Right atrium auricular region (tissue), 2 donors: ENCODE results near the gene MERTK. TPM values are rescaled to one million over a fixed set of nuclear protein-coding genes. Genes with fewer than 3 reads are reported as not detected.
A peak's percentile ranks its signal among the peaks of the same experiment; 100 is the strongest.

Experiments used
- DNase-seq: peaks from one replicate; pipeline ENCODE4 v3.0.0-alpha.2; 2019; ENCODE audit warnings: low spot score
- H3K27ac ChIP-seq, 2 donors: fragments of 200-600 bp; sonication (generic); 1 replicate in 1 of 2; 2 replicates in 1 of 2; pipeline ENCODE4 v1.5.1; 2016 to 2019
- H3K27me3 ChIP-seq, 2 donors: fragments of 200-600 bp; sonication (generic); one replicate each; pipeline versions ENCODE4 v1.5.1 to v1.6.0; 2017 to 2019
- H3K36me3 ChIP-seq: fragments of 200-600 bp; sonication (generic); one replicate; pipeline ENCODE4 v1.5.1; 2016
- H3K4me1 ChIP-seq, 2 donors: fragments of 200-600 bp; sonication (generic); one replicate each; pipeline versions ENCODE4 v1.5.1 to v1.6.0; 2017 to 2019
- H3K4me3 ChIP-seq, 2 donors: fragments of 200-600 bp; sonication (generic); 1 replicate in 1 of 2; 2 replicates in 1 of 2; pipeline ENCODE4 v1.5.1; 2017 to 2019; ENCODE audit warnings: mild to moderate bottlenecking in 1 of 2, moderate library complexity in 1 of 2
- H3K9me3 ChIP-seq, 2 donors: fragments of 200-600 bp; sonication (generic); one replicate each; pipeline ENCODE4 v1.5.1; 2019
- total RNA-seq, 2 donors: library from RNA; depleted of rRNA; stranded (reverse); fragments of >200 nt; gene quantifications; one replicate each; pipeline ENCODE4 v1.1.0, GENCODE V29; 2016
- TF ChIP-seq, protein P1 (sequence below), 2 donors: fragments of 200-600 bp; sonication (generic); IDR thresholded peaks; one replicate each; pipeline ENCODE4 v1.5.1; 2019; ENCODE audit warnings: antibody characterized with exemption in 2 of 2

Gene MERTK
- total RNA-seq, 2 donors from 2014 or later: 4.9 to 13.7 TPM

DNA sequence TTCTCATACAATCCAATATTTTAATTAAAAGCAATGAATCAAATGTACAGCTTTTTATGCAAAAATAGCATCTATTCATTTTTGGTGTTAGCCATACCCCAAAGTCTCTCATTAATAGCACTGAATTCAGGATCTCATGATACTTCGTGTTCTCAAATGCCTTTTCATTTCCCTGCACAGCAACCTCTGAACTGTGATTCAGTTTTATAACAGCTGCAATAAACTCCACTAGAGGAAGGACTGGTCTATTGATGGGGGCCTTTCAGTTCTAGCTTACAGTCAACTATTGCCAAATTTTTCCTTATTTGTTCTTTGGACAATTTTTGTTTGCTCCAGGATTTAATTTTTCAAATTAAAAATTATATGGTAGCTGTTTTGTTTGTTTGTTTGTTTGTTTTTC is 151.9 kb downstream of the MERTK start:
- TF ChIP-seq, protein P1, sequence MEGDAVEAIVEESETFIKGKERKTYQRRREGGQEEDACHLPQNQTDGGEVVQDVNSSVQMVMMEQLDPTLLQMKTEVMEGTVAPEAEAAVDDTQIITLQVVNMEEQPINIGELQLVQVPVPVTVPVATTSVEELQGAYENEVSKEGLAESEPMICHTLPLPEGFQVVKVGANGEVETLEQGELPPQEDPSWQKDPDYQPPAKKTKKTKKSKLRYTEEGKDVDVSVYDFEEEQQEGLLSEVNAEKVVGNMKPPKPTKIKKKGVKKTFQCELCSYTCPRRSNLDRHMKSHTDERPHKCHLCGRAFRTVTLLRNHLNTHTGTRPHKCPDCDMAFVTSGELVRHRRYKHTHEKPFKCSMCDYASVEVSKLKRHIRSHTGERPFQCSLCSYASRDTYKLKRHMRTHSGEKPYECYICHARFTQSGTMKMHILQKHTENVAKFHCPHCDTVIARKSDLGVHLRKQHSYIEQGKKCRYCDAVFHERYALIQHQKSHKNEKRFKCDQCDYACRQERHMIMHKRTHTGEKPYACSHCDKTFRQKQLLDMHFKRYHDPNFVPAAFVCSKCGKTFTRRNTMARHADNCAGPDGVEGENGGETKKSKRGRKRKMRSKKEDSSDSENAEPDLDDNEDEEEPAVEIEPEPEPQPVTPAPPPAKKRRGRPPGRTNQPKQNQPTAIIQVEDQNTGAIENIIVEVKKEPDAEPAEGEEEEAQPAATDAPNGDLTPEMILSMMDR (IDR thresholded peaks at IDR 0.05): no peak
- H3K4me1 ChIP-seq: peaks cover 0 to 26% of the 10 kb centered on the region in 2 donors
- DNase-seq: no peak
- no peak overlapping the region for H3K27ac ChIP-seq
- no peaks in the 10 kb centered on the region for H3K27me3 ChIP-seq
- no peaks in the 10 kb centered on the region for H3K36me3 ChIP-seq
- H3K9me3 ChIP-seq: peaks cover 0 to 4% of the 10 kb centered on the region in 2 donors
- H3K4me3 ChIP-seq: no peak overlapping the region

DNA sequence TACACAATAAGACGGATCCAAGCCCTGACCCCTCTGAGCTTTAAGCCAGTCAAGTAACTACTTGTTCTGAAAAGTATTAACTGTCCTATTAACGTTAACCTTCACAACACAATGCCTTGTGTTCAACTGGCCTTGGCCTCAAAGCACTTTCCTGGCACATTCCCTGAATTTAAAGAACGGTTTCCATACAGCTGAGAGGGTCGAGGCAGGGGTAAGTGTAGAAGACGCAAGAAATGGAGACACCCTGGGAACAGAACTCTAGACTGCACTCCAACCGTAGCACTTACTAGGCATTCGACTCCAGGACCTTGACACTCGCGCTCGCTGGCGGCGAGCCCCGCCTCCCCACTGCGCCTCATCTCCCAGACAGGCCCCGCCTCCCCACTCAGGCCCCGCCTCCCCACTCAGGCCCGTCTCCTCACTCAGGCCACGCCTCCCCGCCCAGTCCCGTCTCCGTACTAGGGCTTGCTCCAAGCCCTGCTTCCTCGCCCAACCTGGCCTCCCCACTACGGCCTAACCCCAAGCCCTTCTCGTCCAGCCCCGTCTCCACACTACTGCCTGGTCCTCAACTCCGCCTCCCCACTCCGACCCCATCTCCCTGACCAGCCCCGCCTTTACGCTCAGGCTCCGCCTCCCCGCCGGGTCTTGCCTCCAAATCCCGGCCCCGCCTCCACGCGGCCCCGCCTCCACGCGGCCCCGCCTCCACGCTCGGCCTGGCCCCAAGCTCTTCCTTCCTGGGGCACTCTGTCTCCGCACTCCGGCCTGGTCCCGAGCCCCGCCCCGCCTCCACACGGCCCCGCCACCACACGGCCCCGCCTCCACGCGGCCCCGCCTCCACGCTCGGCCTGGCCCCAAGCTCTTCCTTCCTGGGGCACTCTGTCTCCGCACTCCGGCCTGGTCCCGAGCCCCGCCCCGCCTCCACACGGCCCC is 155.8 kb downstream of the MERTK start:
- Histone ChIP-seq H3K27ac (peak overlapping the region; percentile 92 to 96), H3K4me3 (peak overlapping the region; percentile 63 to 95), H3K9me3 (no peaks in the 10 kb centered on the region), H3K27me3 (no peaks in the 10 kb centered on the region), H3K4me1 (peaks cover 0 to 32% of the 10 kb centered on the region in 2 donors), H3K36me3 (no peaks in the 10 kb centered on the region)
- peak; percentile 98 for DNase-seq
- TF ChIP-seq, protein P1 (IDR thresholded peaks at IDR 0.05): no peak

DNA sequence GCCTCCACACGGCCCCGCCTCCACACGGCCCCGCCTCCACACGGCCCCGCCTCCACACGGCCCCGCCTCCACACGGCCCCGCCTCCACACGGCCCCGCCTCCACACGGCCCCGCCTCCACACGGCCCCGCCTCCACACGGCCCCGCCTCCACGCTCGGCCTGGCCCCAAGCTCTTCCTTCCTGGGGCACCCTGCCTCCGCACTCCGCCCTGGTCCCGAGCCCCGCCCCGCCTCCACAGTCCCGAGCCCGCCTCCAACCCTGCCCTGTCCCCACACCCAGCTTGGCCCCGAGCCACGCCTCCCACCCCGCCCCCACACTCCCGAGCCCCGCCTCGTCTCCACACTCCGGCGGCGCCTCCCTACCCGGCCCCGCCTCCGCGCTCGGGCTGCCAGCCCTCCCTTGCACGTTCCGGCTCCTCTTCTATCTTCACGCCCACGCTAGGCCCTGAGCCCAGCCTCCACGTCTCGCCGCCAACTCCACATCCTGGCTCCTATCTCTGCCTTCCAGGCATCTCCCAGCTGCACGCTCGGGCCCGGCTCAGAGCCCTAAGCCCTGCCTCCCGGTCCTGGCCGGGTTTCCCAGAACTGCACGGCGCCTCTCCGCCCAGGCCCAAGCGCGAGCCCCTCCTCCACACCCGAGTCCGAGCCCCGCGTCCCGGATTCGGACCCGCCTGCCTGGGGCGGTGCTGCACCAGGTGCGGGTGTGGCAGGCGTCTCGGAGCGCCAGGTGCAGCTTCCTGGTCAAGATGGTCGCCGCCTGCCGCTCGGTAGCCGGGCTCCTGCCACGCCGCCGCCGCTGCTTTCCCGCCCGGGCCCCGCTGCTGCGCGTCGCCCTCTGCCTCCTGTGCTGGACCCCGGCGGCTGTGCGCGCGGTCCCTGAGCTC is 156.7 kb downstream of the MERTK start, which contains the start of gene TMEM87B:
TSS of gene TMEM87B (plus strand) at position 423 of the 883 bp plus-strand sequence. CDS start at position 746, 323 bp downstream.
- TF ChIP-seq, protein P1 (IDR thresholded peaks at IDR 0.05): no peak
- Histone ChIP-seq H3K27me3 (no peaks in the 10 kb centered on the region), H3K27ac (peak within 1 kb of the TSS; percentile 96), H3K4me3 (peak within 1 kb of the TSS; percentile 65 to 95), H3K9me3 (no peaks in the 10 kb centered on the region), H3K4me1 (peaks cover 0 to 32% of the 10 kb centered on the region in 2 donors), H3K36me3 (peaks cover 6% of the 10 kb centered on the region)
- peak; percentile 97 for DNase-seq

DNA sequence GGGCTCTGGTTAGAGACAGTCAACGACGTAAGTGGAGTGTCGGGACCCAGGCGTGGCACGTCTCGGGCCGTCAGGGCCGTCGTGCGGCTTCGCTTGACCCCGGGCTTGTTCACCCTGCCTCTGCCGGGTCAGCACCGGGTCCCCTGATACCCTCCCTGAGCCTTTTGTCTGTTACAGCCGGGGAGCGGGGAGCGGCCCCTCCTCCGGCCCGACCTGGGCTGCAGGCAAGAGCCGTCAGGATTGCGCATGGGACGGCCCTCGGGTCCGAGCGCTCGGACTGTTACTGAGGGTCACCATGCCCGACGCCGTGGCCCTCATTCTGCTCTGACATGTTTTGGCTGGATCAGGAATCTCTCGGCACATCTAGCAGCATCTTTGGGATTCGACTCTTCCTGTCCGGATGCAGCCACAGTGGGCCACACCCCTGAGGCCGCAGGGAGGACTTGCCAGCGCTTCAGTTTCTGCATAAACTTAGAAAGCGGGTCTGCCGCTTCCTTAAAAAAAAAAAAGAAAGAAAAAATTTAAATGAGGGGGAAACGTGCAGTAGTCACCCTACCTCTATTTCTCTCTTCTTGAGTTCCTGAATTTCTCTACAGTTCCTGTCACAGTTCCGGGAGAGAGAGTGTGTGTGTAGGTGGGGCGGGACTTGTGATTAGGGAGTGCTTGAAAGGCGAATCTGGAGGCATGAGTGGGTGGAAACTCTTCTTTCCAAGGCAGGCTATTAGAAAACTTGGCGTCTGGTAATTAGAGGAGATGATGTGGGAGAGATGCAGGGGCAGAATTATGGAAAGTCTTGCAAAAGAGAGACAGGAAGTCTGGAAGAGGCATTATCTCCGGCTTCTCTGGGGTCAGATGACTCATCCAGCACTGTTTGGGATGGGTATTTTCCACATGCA is 157.6 kb downstream of the MERTK start:
- TF ChIP-seq, protein P1 (IDR thresholded peaks at IDR 0.05): no peak
- DNase-seq: peak; percentile 86
- Histone ChIP-seq H3K36me3 (peaks cover 6% of the 10 kb centered on the region), H3K9me3 (no peaks in the 10 kb centered on the region), H3K4me1 (peaks cover 0 to 32% of the 10 kb centered on the region in 2 donors), H3K27me3 (no peaks in the 10 kb centered on the region), H3K4me3 (peak overlapping the region; percentile 65 to 95), H3K27ac (peak overlapping the region; percentile 96)

DNA sequence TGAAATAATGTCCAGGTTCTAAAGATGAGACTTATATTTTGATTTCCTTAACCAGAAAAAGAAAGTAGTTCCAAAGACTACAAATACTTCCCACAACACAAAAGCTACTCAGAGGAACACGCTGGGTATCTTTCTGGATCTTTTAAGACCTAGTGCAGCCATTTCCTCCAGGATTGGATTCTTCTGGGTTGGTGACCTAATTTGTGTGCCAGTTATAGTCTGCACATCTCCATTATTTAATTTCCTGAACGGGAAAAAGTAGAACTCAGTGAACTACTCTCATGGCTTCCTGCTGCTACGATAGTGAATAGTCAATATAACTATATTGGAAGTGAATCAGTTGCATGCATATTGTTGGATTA is 158.2 kb downstream of the MERTK start:
- Histone ChIP-seq H3K36me3 (peaks cover 6% of the 10 kb centered on the region), H3K27me3 (no peaks in the 10 kb centered on the region), H3K4me1 (peaks cover 0 to 32% of the 10 kb centered on the region in 2 donors), H3K9me3 (no peaks in the 10 kb centered on the region), H3K4me3 (peak overlapping the region; percentile 65 to 95), H3K27ac (peak overlapping the region; percentile 96)
- no peak for DNase-seq
- TF ChIP-seq, protein P1 (IDR thresholded peaks at IDR 0.05): no peak
